ENCODE data around the gene TBC1D4.

The TBC1D4 gene

DNA sequence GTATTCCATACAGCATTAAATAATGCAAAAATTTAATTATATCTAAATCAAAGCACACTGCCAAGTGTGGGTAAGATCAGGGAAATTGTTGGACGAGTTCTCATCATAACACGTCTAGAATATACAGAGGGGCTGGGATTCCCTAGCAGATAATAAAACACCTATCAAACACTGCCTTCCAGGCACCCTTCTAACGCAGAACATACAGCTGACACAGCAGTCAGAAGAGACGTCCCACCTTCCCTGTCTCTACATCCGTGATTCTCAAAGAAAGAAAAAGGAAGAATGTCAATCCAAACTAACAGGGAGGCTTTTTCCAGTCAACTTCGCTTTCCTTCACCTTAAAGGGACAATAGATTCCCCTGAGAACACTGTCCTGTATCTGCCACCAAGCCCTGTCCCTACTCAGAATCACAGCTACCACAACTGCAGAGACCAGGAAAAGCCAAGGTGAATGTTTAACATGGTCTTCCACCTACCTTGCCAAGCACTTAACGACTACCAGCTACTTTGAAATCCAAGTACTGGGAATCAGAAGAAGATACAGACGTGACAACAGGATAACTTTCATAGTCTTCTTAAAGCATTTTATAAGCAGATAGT, 38.5 kb downstream of the TBC1D4 start:
- TF ChIP-seq FOXP2 (optimal IDR thresholded peaks at IDR 0.05; ENCODE audit: borderline replicate concordance, extremely low read depth, extremely low read length, insufficient read depth) = no peak
- no peak for TF ChIP-seq POLR2AphosphoS5 (IDR thresholded peaks at IDR 0.05; ENCODE audit: low read depth, low read length)
- TF ChIP-seq TAF1 (IDR thresholded peaks at IDR 0.05; ENCODE audit: borderline replicate concordance, insufficient read depth, low read length) = no peak
- no peak for TF ChIP-seq SIN3A (IDR thresholded peaks at IDR 0.05; ENCODE audit: borderline replicate concordance, insufficient read depth, low read length)
- TF ChIP-seq, protein P1, sequence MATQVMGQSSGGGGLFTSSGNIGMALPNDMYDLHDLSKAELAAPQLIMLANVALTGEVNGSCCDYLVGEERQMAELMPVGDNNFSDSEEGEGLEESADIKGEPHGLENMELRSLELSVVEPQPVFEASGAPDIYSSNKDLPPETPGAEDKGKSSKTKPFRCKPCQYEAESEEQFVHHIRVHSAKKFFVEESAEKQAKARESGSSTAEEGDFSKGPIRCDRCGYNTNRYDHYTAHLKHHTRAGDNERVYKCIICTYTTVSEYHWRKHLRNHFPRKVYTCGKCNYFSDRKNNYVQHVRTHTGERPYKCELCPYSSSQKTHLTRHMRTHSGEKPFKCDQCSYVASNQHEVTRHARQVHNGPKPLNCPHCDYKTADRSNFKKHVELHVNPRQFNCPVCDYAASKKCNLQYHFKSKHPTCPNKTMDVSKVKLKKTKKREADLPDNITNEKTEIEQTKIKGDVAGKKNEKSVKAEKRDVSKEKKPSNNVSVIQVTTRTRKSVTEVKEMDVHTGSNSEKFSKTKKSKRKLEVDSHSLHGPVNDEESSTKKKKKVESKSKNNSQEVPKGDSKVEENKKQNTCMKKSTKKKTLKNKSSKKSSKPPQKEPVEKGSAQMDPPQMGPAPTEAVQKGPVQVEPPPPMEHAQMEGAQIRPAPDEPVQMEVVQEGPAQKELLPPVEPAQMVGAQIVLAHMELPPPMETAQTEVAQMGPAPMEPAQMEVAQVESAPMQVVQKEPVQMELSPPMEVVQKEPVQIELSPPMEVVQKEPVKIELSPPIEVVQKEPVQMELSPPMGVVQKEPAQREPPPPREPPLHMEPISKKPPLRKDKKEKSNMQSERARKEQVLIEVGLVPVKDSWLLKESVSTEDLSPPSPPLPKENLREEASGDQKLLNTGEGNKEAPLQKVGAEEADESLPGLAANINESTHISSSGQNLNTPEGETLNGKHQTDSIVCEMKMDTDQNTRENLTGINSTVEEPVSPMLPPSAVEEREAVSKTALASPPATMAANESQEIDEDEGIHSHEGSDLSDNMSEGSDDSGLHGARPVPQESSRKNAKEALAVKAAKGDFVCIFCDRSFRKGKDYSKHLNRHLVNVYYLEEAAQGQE (IDR thresholded peaks at IDR 0.05; ENCODE audit: insufficient read depth in 1 of 2, low read depth in 2 of 2, low read length in 2 of 2) = no peak

DNA sequence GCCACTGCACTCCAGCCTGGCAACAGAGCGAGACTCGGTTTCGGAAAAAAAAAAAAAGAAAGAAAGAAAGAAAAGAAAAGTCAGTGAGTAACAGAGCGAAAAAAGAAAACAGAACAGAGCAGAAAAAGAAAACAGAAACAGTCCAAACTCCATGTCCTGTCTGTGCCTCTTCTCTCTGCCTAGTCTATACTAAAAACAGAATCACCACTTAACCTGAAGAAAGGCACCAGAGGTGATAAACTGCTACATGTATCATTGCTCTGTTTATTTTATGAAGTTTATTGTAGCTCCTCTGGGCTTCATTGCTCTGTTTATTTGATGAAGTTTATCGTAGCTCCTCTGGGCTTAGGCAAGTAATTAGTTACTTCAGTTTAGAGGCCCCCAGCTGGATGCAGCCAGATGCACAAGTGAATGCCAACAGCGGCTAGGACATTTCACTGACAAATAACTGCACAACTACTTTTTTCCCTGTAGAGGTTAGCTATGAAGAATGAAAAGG, 39.2 kb downstream of the TBC1D4 start:
- no peak for TF ChIP-seq TAF1 (IDR thresholded peaks at IDR 0.05; ENCODE audit: borderline replicate concordance, insufficient read depth, low read length)
- no peak for TF ChIP-seq POLR2AphosphoS5 (IDR thresholded peaks at IDR 0.05; ENCODE audit: low read depth, low read length)
- TF ChIP-seq FOXP2 (optimal IDR thresholded peaks at IDR 0.05; ENCODE audit: borderline replicate concordance, extremely low read depth, extremely low read length, insufficient read depth) = no peak
- TF ChIP-seq, protein P1 (IDR thresholded peaks at IDR 0.05; ENCODE audit: insufficient read depth in 1 of 2, low read depth in 2 of 2, low read length in 2 of 2) = no peak
- no peak for TF ChIP-seq SIN3A (IDR thresholded peaks at IDR 0.05; ENCODE audit: borderline replicate concordance, insufficient read depth, low read length)

DNA sequence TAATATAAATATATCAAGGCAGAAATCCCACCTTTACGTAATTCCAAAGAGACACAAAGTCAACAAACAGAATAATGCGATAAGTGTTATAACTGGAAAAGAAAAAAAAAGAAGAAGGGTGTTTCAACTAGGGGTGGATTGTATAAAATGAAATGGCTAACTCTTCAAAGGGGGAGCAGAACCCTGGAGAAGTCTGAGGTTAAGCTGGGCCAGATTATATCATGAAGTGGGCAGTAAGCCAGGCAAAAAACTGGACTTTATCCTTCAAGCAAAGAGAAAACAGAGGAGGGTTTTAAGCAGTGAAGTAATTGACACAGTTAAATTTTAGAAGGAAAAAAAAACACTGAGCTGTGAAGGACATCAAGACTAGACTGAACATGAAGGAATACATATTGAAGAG, 41.9 kb downstream of the TBC1D4 start:
- TF ChIP-seq FOXP2 (optimal IDR thresholded peaks at IDR 0.05; ENCODE audit: borderline replicate concordance, extremely low read depth, extremely low read length, insufficient read depth) (no peak), TAF1 (IDR thresholded peaks at IDR 0.05; ENCODE audit: borderline replicate concordance, insufficient read depth, low read length) (no peak), POLR2AphosphoS5 (IDR thresholded peaks at IDR 0.05; ENCODE audit: low read depth, low read length) (no peak)

DNA sequence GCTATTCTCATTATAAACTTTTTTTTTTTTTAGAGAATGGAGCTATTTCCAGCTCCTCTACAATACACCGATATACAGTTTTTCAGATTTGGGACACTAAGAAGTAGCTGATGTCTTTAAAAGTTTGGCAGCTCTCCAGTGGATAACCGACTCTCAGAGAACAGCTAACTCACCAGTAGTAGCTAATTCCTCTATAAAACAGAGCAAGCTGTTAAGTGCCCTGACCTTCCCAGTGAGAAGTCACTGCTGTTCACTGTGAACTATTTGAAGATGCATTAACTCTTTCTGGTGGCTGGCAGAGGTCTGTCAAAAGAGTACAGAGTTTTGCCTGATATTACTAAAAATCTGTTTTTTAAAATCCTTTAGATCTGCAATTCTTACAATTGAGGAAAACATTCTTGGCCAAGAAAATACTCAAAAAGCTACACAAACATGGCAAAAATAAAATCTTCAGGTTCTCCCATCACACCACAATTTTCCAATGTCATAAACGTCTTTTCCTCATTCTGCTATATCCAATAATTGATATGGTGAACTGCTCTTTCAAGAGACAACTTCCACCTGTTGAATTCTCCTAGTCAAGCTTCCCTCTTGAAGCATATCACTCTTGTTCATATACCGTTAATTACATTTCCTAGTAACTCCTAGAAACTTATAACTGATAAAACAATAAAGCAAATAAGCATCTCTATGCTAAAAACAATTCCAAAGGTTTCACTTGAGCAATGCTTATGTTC, 44.2 kb downstream of the TBC1D4 start:
- TF ChIP-seq FOXP2 (optimal IDR thresholded peaks at IDR 0.05; ENCODE audit: borderline replicate concordance, extremely low read depth, extremely low read length, insufficient read depth) = no peak

DNA sequence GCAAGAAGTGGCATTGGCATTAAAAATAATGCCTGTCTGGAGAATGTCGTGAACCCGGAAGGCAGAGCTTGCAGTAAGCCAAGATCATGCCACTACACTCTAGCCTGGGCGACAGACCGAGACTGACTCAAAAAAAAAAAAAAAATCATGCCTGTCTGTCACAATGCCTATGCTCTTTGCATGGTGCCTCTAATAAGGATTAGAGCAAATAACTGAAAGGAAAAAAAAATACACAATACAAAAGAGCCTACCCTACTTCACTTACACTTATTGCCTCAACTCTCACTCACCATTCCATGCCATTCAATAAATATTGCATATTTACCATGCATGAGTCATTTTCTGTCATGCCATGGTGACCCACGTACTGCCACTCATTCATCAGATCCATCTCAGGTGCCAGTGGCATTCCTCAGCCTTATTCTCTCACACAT, 49.1 kb downstream of the TBC1D4 start:
- TF ChIP-seq SIN3A (IDR thresholded peaks at IDR 0.05; ENCODE audit: borderline replicate concordance, insufficient read depth, low read length) (no peak), TAF1 (IDR thresholded peaks at IDR 0.05; ENCODE audit: borderline replicate concordance, insufficient read depth, low read length) (no peak), FOXP2 (optimal IDR thresholded peaks at IDR 0.05; ENCODE audit: borderline replicate concordance, extremely low read depth, extremely low read length, insufficient read depth) (no peak), POLR2AphosphoS5 (IDR thresholded peaks at IDR 0.05; ENCODE audit: low read depth, low read length) (no peak)
- TF ChIP-seq, protein P1 (IDR thresholded peaks at IDR 0.05; ENCODE audit: insufficient read depth in 1 of 2, low read depth in 2 of 2, low read length in 2 of 2) = no peak

DNA sequence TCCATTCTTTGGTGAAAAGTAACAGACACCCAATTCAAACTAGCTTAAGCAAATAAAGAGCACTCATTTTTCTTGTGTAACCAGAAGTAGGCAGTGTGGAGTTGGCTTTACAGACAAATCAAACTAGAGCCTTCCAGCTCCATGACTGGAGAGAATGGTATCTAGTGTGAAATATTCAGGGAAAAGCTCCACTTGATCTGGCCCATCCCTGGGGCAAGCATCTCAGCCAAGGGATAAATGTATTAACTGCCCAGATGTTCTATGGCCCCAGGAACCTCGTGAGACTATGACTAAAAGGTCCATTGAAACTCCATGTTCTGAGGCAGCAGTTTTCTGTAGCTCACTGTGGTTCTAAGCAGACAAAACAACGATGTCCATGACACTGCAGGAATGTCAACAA, 49.9 kb downstream of the TBC1D4 start:
- no peak for TF ChIP-seq SIN3A (IDR thresholded peaks at IDR 0.05; ENCODE audit: borderline replicate concordance, insufficient read depth, low read length)
- TF ChIP-seq FOXP2 (optimal IDR thresholded peaks at IDR 0.05; ENCODE audit: borderline replicate concordance, extremely low read depth, extremely low read length, insufficient read depth) = no peak
- no peak for TF ChIP-seq TAF1 (IDR thresholded peaks at IDR 0.05; ENCODE audit: borderline replicate concordance, insufficient read depth, low read length)
- no peak for TF ChIP-seq POLR2AphosphoS5 (IDR thresholded peaks at IDR 0.05; ENCODE audit: low read depth, low read length)
- TF ChIP-seq, protein P1 (IDR thresholded peaks at IDR 0.05; ENCODE audit: insufficient read depth in 1 of 2, low read depth in 2 of 2, low read length in 2 of 2) = no peak
